T-cell (primary cell): Measurements from ENCODE around the gene SPDYE16. TPM values are rescaled to one million over a fixed set of nuclear protein-coding genes. Genes with fewer than 3 reads are reported as not detected.
"Not testable (repeated sequence)": the region's sequence is repeated elsewhere in the genome, so short reads cannot be mapped to it uniquely, and the experiment has no call there.

Experiments
- ATAC-seq, 4 experiments: fragments of 200-7000 bp in 3 of 4; fragments of 150-1000 bp in 1 of 4; cut with Tn5 transposase; replicated peaks in 1 of 4; 1 replicate in 3 of 4; 2 replicates in 1 of 4; pipeline ENCODE4 v1.10.0; 2021; ENCODE audit warnings: moderate library complexity in 3 of 4, mild to moderate bottlenecking in 2 of 4, moderate number of reproducible peaks in 1 of 4
- CTCF ChIA-PET, 2 donors: fragments of 300-600 bp; sonication (Branson Sonifier 250); formaldehyde crosslinking; loops; one replicate each; lab custom pipeline; 2022; ENCODE audit warnings: antibody characterized with exemption in 2 of 2; lab: Charles Lee
- POLR2A ChIA-PET, 2 donors: fragments of 300-600 bp; sonication (Branson Sonifier 250); formaldehyde crosslinking; loops; one replicate each; lab custom pipeline; 2022; ENCODE audit warnings: antibody characterized with exemption in 2 of 2; lab: Charles Lee
- DNase-seq, 35 experiments: peaks; one replicate each; pipeline versions ENCODE4 v3.0.0 to v3.0.0-alpha.2; 2013 to 2023
- H3K27ac ChIP-seq: one replicate; pipeline ENCODE4 v1.5.1; 2013; ENCODE audit warnings: low read length
- H3K27me3 ChIP-seq, 2 experiments: replicated peaks in 1 of 2; 1 replicate in 1 of 2; 2 replicates in 1 of 2; pipeline versions ENCODE4 v1.6.1 to v1.7.0; 2013; ENCODE audit warnings: low read length in 1 of 2, mixed read lengths in 1 of 2; ENCODE audit not compliant: control insufficient read depth in 2 of 2, insufficient read depth in 2 of 2; ENCODE audit errors: extremely low read depth in 1 of 2
- H3K36me3 ChIP-seq, 2 donors: 1 replicate in 1 of 2; 2 replicates in 1 of 2; pipeline versions ENCODE4 v1.6.1 to v1.7.0; 2013; ENCODE audit warnings: low read length in 1 of 2; ENCODE audit not compliant: control insufficient read depth in 2 of 2, insufficient read depth in 1 of 2; ENCODE audit errors: extremely low read depth in 1 of 2
- H3K4me1 ChIP-seq, 2 experiments: 1 replicate in 1 of 2; 2 replicates in 1 of 2; pipeline versions ENCODE4 v1.6.1 to v1.7.0; 2013; ENCODE audit warnings: low read length in 2 of 2, mixed read lengths in 1 of 2; ENCODE audit not compliant: insufficient read depth in 2 of 2, control insufficient read depth in 1 of 2; ENCODE audit errors: extremely low read depth in 1 of 2
- H3K4me3 ChIP-seq, 2 donors: 1 replicate in 1 of 2; 2 replicates in 1 of 2; pipeline versions ENCODE4 v1.5.1 to v1.7.0; 2013; ENCODE audit warnings: mild to moderate bottlenecking in 2 of 2, low read length in 1 of 2, moderate library complexity in 1 of 2; ENCODE audit not compliant: control insufficient read depth in 1 of 2; ENCODE audit errors: extremely low read depth in 1 of 2
- H3K9me3 ChIP-seq: 2 replicates; pipeline ENCODE4 v1.7.0; 2013
- H3K27ac Mint-ChIP-seq, 2 donors: one replicate each; pipeline ENCODE4 v1.8.0; 2020 to 2021; ENCODE audit warnings: mild to moderate bottlenecking in 2 of 2, mixed read lengths in 2 of 2
- H3K27me3 Mint-ChIP-seq, 2 donors: one replicate each; pipeline ENCODE4 v1.8.0; 2021 to 2022; ENCODE audit warnings: mixed read lengths in 2 of 2
- H3K36me3 Mint-ChIP-seq: one replicate; pipeline ENCODE4 v1.8.0; 2021; ENCODE audit warnings: mixed read lengths
- H3K4me1 Mint-ChIP-seq, 3 donors: one replicate each; pipeline ENCODE4 v1.8.0; 2020 to 2022; ENCODE audit warnings: mixed read lengths in 3 of 3, mild to moderate bottlenecking in 1 of 3
- H3K4me3 Mint-ChIP-seq, 3 donors: one replicate each; pipeline ENCODE4 v1.8.0; 2020 to 2022; ENCODE audit warnings: mild to moderate bottlenecking in 3 of 3, mixed read lengths in 3 of 3, moderate library complexity in 3 of 3
- H3K9me3 Mint-ChIP-seq, 3 donors: one replicate each; pipeline ENCODE4 v1.8.0; 2020 to 2022; ENCODE audit warnings: mixed read lengths in 3 of 3
- WGBS: methylation state at CpG from one replicate; pipeline ENCODE4 v1.1.5; 2013; ENCODE audit warnings: missing lambda C conversion rate; ENCODE audit not compliant: insufficient coverage; 5-methylcytosine and 5-hydroxymethylcytosine counted together
- total RNA-seq, 35 experiments: library from RNA in 6 of 35; stranded (reverse) in 6 of 35; fragments of 120-200 nt in 1 of 35; gene quantifications; one replicate each; pipeline versions ENCODE4 v1.2.1 to v1.2.4 and lab custom pipeline; 2013 to 2026

SPDYE16 gene
- total RNA-seq, 5 donors from 2014 or later (not counting 1 experiment from before 2014, with no cell fraction given): 0.33 to 0.96 (median 0.73) TPM

- peaks cover 18% of the 10 kb centered on the region for H3K36me3 Mint-ChIP-seq
- ATAC-seq: peak in 1 of 4 experiments; percentile 67
- H3K36me3 ChIP-seq, H3K9me3 ChIP-seq, H3K4me3 ChIP-seq, H3K4me3 Mint-ChIP-seq, H3K9me3 Mint-ChIP-seq, POLR2A ChIA-PET, H3K27ac ChIP-seq, H3K27me3 ChIP-seq, H3K4me1 Mint-ChIP-seq, H3K4me1 ChIP-seq, H3K27me3 Mint-ChIP-seq: not testable (repeated sequence)
- CTCF ChIA-PET: interaction anchor here in 1 of 2 donors (0.5 kb wide), 1 partner anchor 322 kb away, joined by 3 read pairs; no protein-coding TSS in a partner anchor
- DNase-seq: peak in 2 of 35 experiments; percentile 10 to 13
- H3K27ac Mint-ChIP-seq: peak overlapping the region in 1 of 2 donors; percentile 16
- WGBS: no CpG with 5 or more reads among the region's 28 CpGs
Measured at GRCh38 chr7:76499201-76499923, 43.7 kb downstream of the SPDYE16 start.

GRCh38 chr7:76498583-76499200, 44.4 kb downstream of the SPDYE16 start:
- H3K4me1 Mint-ChIP-seq, H3K27ac ChIP-seq, H3K27ac Mint-ChIP-seq, H3K36me3 ChIP-seq, H3K4me3 ChIP-seq, H3K27me3 ChIP-seq, H3K4me1 ChIP-seq, H3K27me3 Mint-ChIP-seq, ATAC-seq, DNase-seq, H3K9me3 ChIP-seq, H3K9me3 Mint-ChIP-seq, CTCF ChIA-PET, H3K4me3 Mint-ChIP-seq, POLR2A ChIA-PET: not testable (repeated sequence)
- peaks cover 18% of the 10 kb centered on the region for H3K36me3 Mint-ChIP-seq
- no CpG with 5 or more reads among the region's 10 CpGs for WGBS

- H3K27me3 Mint-ChIP-seq, H3K27me3 ChIP-seq, POLR2A ChIA-PET, ATAC-seq, H3K4me3 Mint-ChIP-seq, H3K27ac ChIP-seq, H3K36me3 ChIP-seq, H3K9me3 ChIP-seq, H3K27ac Mint-ChIP-seq, H3K4me1 ChIP-seq, H3K4me3 ChIP-seq, H3K4me1 Mint-ChIP-seq, CTCF ChIA-PET, H3K9me3 Mint-ChIP-seq, DNase-seq: not testable (repeated sequence)
- peaks cover 15% of the 10 kb centered on the region for H3K36me3 Mint-ChIP-seq
- no CpG with 5 or more reads among the region's 27 CpGs for WGBS
Measured at GRCh38 chr7:76497918-76498582, 45.0 kb downstream of the SPDYE16 start.

GRCh38 chr7:76495717-76496116, 47.4 kb downstream of the SPDYE16 start:
- H3K36me3 ChIP-seq, H3K4me3 ChIP-seq, H3K27me3 ChIP-seq, H3K4me1 ChIP-seq, H3K9me3 Mint-ChIP-seq, DNase-seq, ATAC-seq, CTCF ChIA-PET, H3K27ac Mint-ChIP-seq, H3K9me3 ChIP-seq, H3K4me3 Mint-ChIP-seq, H3K36me3 Mint-ChIP-seq, POLR2A ChIA-PET, H3K27ac ChIP-seq, H3K4me1 Mint-ChIP-seq, H3K27me3 Mint-ChIP-seq: not testable (repeated sequence)
- WGBS: no CpG with 5 or more reads among the region's 16 CpGs

- H3K4me3 Mint-ChIP-seq, H3K9me3 ChIP-seq, POLR2A ChIA-PET, H3K27ac Mint-ChIP-seq, H3K4me1 ChIP-seq, H3K9me3 Mint-ChIP-seq, DNase-seq, CTCF ChIA-PET, H3K4me1 Mint-ChIP-seq, H3K4me3 ChIP-seq, H3K27me3 Mint-ChIP-seq, H3K36me3 ChIP-seq, H3K27me3 ChIP-seq, H3K36me3 Mint-ChIP-seq, H3K27ac ChIP-seq, ATAC-seq: not testable (repeated sequence)
- no CpG with 5 or more reads among the region's 10 CpGs for WGBS
Measured at GRCh38 chr7:76492139-76492538, 51.0 kb downstream of the SPDYE16 start.

- H3K4me1 ChIP-seq, H3K4me1 Mint-ChIP-seq, H3K27me3 Mint-ChIP-seq, H3K36me3 ChIP-seq, DNase-seq, CTCF ChIA-PET, POLR2A ChIA-PET, H3K27ac ChIP-seq, H3K9me3 ChIP-seq, H3K27me3 ChIP-seq, ATAC-seq, H3K27ac Mint-ChIP-seq, H3K9me3 Mint-ChIP-seq, H3K36me3 Mint-ChIP-seq, H3K4me3 ChIP-seq, H3K4me3 Mint-ChIP-seq: not testable (repeated sequence)
- WGBS: no CpG with 5 or more reads among the region's 13 CpGs
Measured at GRCh38 chr7:76487969-76488368, 55.1 kb downstream of the SPDYE16 start.
